ENCODE results near the gene MCM3AP.

- TF ChIP-seq CTCF (IDR thresholded peaks at IDR 0.05; ENCODE audit: low read length), result no peak
- TF ChIP-seq EZH2 (optimal IDR thresholded peaks at IDR 0.05; ENCODE audit: low read depth, low read length), result no peak
- TF ChIP-seq EZH2phosphoT487 (IDR thresholded peaks at IDR 0.05; ENCODE audit: low read length), result no peak
Measured at GRCh38 chr21:46223217-46223616, 62.2 kb downstream of the MCM3AP start.
